ENCODE data around the gene RNASEH2B. TPM values are rescaled to one million over a fixed set of nuclear protein-coding genes. Genes with fewer than 3 reads are reported as not detected.

RNASEH2B gene
- total RNA-seq, 2 donors from 2014 or later, result 37.7 to 44.1 TPM

DNA sequence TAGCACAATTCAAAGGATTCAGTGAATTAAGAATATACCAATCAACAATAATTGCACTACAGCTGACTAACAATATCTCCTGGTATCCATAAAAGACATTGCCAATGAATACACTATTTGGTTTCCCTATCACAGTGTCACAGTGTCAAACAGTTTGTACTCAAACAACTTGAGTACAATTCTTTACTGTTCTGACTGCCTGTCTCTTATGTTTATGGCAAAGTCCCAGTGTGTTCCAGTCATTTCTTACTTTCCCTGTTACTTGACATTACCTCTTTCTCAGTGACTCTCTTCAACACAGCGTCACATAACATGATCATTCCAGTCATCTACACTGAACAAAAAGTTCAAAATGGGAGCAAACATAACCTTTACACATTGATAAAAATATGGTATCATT lies 21.2 kb upstream of the RNASEH2B start:
- H3K9me3 ChIP-seq (ENCODE audit: control insufficient read depth, low read length), result no peaks in the 10 kb centered on the region
- Mint-ChIP-seq H3K27ac (no peak overlapping the region), H3K9me3 (no peaks in the 10 kb centered on the region), H3K4me1 (peaks cover 1% of the 10 kb centered on the region), H3K36me3 (ENCODE audit: low read depth) (no peaks in the 10 kb centered on the region), H3K4me3 (no peak overlapping the region), H3K27me3 (ENCODE audit: insufficient read depth) (no peaks in the 10 kb centered on the region)
- H3K27me3 ChIP-seq (ENCODE audit: control insufficient read depth, insufficient read depth, low read length, poor library complexity, severe bottlenecking), result no peaks in the 10 kb centered on the region
- no peak overlapping the region for H3K4me3 ChIP-seq (ENCODE audit: low read length)
- DNase-seq, result no peak
- H3K4me1 ChIP-seq (ENCODE audit: control insufficient read depth, insufficient read depth, low read length), result no peaks in the 10 kb centered on the region
- 95% methylated on average over 1 of the region's 1 CpG; no CpG with 5 or more reads in 1 of the 2 experiments for WGBS, 2 experiments (ENCODE audit: insufficient coverage in 1 of 2, insufficient read length in 1 of 2)
- H3K36me3 ChIP-seq (ENCODE audit: control insufficient read depth, insufficient read depth, low read length), result no peaks in the 10 kb centered on the region
- TF ChIP-seq CTCF (conservative IDR thresholded peaks at IDR 0.05), result no peak
- no peak overlapping the region for H3K27ac ChIP-seq (ENCODE audit: low read depth, low read length)
- no peak overlapping the region for H3K9ac ChIP-seq (ENCODE audit: extremely low read depth, low read length, poor library complexity, severe bottlenecking)

DNA sequence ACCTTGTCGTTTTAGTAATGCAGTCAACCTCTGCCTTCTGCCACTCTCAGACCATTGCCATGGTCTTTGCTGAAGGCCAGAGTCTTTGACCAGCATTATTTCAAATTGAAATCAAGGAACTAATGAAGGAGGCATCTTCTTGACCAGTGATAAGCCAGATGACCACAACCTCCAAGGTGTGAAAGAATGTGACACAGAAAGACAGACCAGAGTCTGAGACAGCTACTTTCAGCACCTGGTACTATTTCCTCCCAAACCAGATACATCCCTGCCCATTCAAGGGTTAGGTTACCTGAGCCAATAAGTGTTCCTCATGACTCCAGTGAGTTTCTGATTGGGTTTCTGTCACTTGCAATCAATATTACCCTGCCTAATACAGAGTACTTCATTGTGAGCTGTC lies 20.3 kb upstream of the RNASEH2B start:
- TF ChIP-seq CTCF (conservative IDR thresholded peaks at IDR 0.05), result no peak
- no peak overlapping the region for H3K4me3 Mint-ChIP-seq
- DNase-seq, result no peak
- Histone ChIP-seq H3K27ac (ENCODE audit: low read depth, low read length) (no peak overlapping the region), H3K4me1 (ENCODE audit: control insufficient read depth, insufficient read depth, low read length) (no peaks in the 10 kb centered on the region), H3K27me3 (ENCODE audit: control insufficient read depth, insufficient read depth, low read length, poor library complexity, severe bottlenecking) (no peaks in the 10 kb centered on the region), H3K36me3 (ENCODE audit: control insufficient read depth, insufficient read depth, low read length) (no peaks in the 10 kb centered on the region), H3K9ac (ENCODE audit: extremely low read depth, low read length, poor library complexity, severe bottlenecking) (no peak overlapping the region), H3K4me3 (ENCODE audit: low read length) (no peak overlapping the region), H3K9me3 (ENCODE audit: control insufficient read depth, low read length) (no peaks in the 10 kb centered on the region)
- 91% methylated on average over 1 of the region's 1 CpG; no CpG with 5 or more reads in 1 of the 2 experiments for WGBS, 2 experiments (ENCODE audit: insufficient coverage in 1 of 2, insufficient read length in 1 of 2)
- H3K9me3 Mint-ChIP-seq, result no peaks in the 10 kb centered on the region
- peaks cover 1% of the 10 kb centered on the region for H3K4me1 Mint-ChIP-seq
- H3K36me3 Mint-ChIP-seq (ENCODE audit: low read depth), result no peaks in the 10 kb centered on the region
- H3K27me3 Mint-ChIP-seq (ENCODE audit: insufficient read depth), result no peaks in the 10 kb centered on the region
- H3K27ac Mint-ChIP-seq, result no peak overlapping the region

- no peak overlapping the region for H3K4me3 ChIP-seq (ENCODE audit: low read length)
- DNase-seq, result no peak
- no peaks in the 10 kb centered on the region for H3K9me3 Mint-ChIP-seq
- H3K36me3 ChIP-seq (ENCODE audit: control insufficient read depth, insufficient read depth, low read length), result no peaks in the 10 kb centered on the region
- H3K27ac ChIP-seq (ENCODE audit: low read depth, low read length), result no peak overlapping the region
- no peaks in the 10 kb centered on the region for H3K9me3 ChIP-seq (ENCODE audit: control insufficient read depth, low read length)
- H3K27me3 Mint-ChIP-seq (ENCODE audit: insufficient read depth), result no peaks in the 10 kb centered on the region
- no peaks in the 10 kb centered on the region for H3K4me1 ChIP-seq (ENCODE audit: control insufficient read depth, insufficient read depth, low read length)
- H3K27ac Mint-ChIP-seq, result no peak overlapping the region
- no peak overlapping the region for H3K9ac ChIP-seq (ENCODE audit: extremely low read depth, low read length, poor library complexity, severe bottlenecking)
- no peaks in the 10 kb centered on the region for H3K27me3 ChIP-seq (ENCODE audit: control insufficient read depth, insufficient read depth, low read length, poor library complexity, severe bottlenecking)
- no peak for TF ChIP-seq CTCF (conservative IDR thresholded peaks at IDR 0.05)
- no peak overlapping the region for H3K4me3 Mint-ChIP-seq
- peaks cover 1% of the 10 kb centered on the region for H3K4me1 Mint-ChIP-seq
- no peaks in the 10 kb centered on the region for H3K36me3 Mint-ChIP-seq (ENCODE audit: low read depth)
These were observed 18.4 kb upstream of the RNASEH2B start for GRCh38 chr13:50891206-50891605.

Measured in endodermal cell (in vitro differentiated cells).